ENCODE data around the gene ADA. TPM values are rescaled to one million over a fixed set of nuclear protein-coding genes. Genes with fewer than 3 reads are reported as not detected.

The ADA gene
- total RNA-seq, 1 donor from 2014 or later: 5.8 TPM

DNA sequence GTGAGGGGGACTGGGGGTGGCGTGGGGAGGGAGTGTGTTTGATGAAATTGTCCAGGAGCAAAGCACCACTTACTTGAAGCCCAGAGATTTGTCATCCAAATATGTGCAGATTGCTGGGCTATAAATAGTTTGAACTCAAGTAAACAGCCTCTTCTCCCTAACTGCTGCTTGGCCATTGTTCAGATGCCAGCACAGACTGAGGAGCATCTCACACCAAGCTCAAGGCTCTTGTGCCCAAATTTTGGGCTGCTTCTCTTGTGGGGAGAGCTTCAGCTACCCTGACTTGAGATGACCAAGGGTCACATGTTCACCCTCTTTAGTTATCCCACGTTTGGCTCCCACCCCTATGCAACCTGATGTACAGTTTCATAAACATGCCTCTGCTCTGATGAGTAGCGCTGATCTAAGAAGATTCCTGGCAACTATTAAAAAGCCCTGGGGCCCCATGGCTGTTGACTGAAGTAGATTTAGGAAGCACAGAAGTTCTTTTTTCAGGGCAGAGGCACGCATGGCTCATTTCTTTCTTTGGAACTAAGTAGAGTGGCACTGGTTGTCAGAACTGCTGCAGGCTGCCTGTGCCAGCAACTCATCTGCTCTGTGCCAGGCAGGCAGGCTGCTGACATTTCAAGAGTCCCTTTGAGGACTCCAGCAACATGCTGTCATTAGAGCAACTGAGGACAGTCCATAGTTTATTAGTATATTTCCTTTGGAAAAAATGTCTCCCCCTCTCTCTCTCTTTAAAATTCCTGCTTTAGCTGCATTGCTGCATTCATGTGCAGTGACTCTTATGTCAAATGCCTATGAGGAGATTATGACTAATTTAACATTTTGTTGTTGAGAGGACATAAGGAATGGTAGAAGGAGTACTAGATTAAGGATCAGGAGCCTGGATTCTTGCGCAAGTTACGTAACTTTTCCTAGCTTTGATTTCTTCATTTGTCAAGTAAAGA is 78.7 kb downstream of the ADA start:
- intact Hi-C loops (cut with DNase I): no loop called here
- Histone ChIP-seq H3K4me3 (no peak overlapping the region), H3K36me3 (no peaks in the 10 kb centered on the region), H3K27ac (peak overlapping the region; percentile 77), H3K9me3 (no peaks in the 10 kb centered on the region), H3K27me3 (no peaks in the 10 kb centered on the region), H3K4me1 (peaks cover 43% of the 10 kb centered on the region)
- TF ChIP-seq CTCF (IDR thresholded peaks at IDR 0.05): no peak
- ATAC-seq (peak; percentile 49), DNase-seq (no peak)

DNA sequence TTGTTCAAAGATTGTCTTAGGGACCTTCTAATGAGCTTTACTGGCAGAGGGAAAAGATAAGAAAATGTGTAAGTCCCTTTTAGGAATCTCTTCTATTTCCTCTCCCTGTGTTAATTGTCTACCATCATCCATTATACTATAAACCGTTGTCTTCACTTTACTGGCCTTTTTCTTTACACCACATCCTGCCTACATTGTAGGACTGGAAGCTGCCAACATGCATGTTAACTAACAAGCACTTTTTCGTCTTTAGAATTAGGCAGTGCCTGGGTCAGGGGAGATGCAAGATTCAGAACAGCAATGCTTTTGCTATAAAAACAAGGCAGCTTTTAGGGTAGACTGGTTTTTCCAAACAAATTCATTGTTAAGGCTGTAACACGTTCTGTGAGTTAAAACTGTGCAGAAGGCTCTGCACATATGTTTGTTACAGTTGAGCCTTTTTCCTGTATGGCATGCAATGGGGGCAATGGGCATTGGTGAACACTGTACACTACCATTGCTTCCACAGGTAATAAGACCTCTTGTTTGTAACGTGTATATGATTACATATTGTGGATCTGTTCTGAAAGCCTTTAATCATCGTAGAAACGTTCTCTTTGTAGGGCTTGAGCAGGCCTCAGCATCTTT is 80.0 kb downstream of the ADA start:
- DNase-seq (no peak), ATAC-seq (no peak)
- H3K9me3 ChIP-seq: no peaks in the 10 kb centered on the region
- no peak for TF ChIP-seq CTCF (IDR thresholded peaks at IDR 0.05)
- intact Hi-C loops (cut with DNase I): no loop called here
- H3K4me1 ChIP-seq: peaks cover 33% of the 10 kb centered on the region
- H3K27me3 ChIP-seq: no peaks in the 10 kb centered on the region
- no peak overlapping the region for H3K4me3 ChIP-seq
- H3K36me3 ChIP-seq: no peaks in the 10 kb centered on the region
- H3K27ac ChIP-seq: no peak overlapping the region

- TF ChIP-seq CTCF (IDR thresholded peaks at IDR 0.05): no peak
- Histone ChIP-seq H3K4me3 (no peak overlapping the region), H3K9me3 (no peaks in the 10 kb centered on the region), H3K27ac (no peak overlapping the region), H3K27me3 (no peaks in the 10 kb centered on the region), H3K4me1 (peaks cover 29% of the 10 kb centered on the region), H3K36me3 (no peaks in the 10 kb centered on the region)
- ATAC-seq (no peak), DNase-seq (no peak)
- intact Hi-C loops (cut with DNase I): no loop called here
Measured at GRCh38 chr20:44570367-44570766, 81.1 kb downstream of the ADA start.

Other genes with a start within 250 kb of the ADA start
- 8.0 TPM for gene TTPAL, start 175.8 kb downstream of the ADA start, total RNA-seq
- gene SERINC3, start 129.6 kb downstream of the ADA start, total RNA-seq: 143 TPM
- gene PKIG, start 69.1 kb downstream of the ADA start, total RNA-seq: 88.8 TPM
- 112 TPM for gene CCN5, start 63.7 kb upstream of the ADA start, total RNA-seq
- 1.1 TPM for gene KCNK15, start 94.2 kb upstream of the ADA start, total RNA-seq
- 3.2 TPM for gene RIMS4, start 158.8 kb upstream of the ADA start, total RNA-seq
- 185 TPM for gene YWHAB, start 234.0 kb upstream of the ADA start, total RNA-seq

Measured in upper lobe of right lung (tissue), 1 donor.